GM21390 (cell line): ENCODE results near the gene WDR5B.
A peak's percentile ranks its signal among the peaks of the same experiment; 100 is the strongest.

Source experiments
- ATAC-seq: cut with Tn5 transposase; IDR thresholded peaks from one replicate; pipeline ENCODE4 v1.9.1; 2021; ENCODE audit not compliant: unreplicated experiment

WDR5B gene

GRCh38 chr3:122410111-122410510, 5.8 kb downstream of the WDR5B start:
- ATAC-seq, result no peak

GRCh38 chr3:122409446-122409845, 6.4 kb downstream of the WDR5B start:
- no peak for ATAC-seq

GRCh38 chr3:122407946-122408345, 7.9 kb downstream of the WDR5B start:
- no peak for ATAC-seq

- ATAC-seq, result no peak
Measured at GRCh38 chr3:122406198-122406597, 9.7 kb downstream of the WDR5B start.

- no peak for ATAC-seq
Measured at GRCh38 chr3:122405015-122405414, 10.8 kb downstream of the WDR5B start.

- no peak for ATAC-seq
Measured at GRCh38 chr3:122403489-122403888, 12.4 kb downstream of the WDR5B start.

- ATAC-seq, result no peak
Measured at GRCh38 chr3:122398920-122399319, 16.9 kb downstream of the WDR5B start.

GRCh38 chr3:122397201-122397600, 18.7 kb downstream of the WDR5B start:
- no peak for ATAC-seq

- no peak for ATAC-seq
Measured at GRCh38 chr3:122396511-122396910, 19.4 kb downstream of the WDR5B start.

GRCh38 chr3:122395582-122395981, 20.3 kb downstream of the WDR5B start:
- no peak for ATAC-seq

- no peak for ATAC-seq
Measured at GRCh38 chr3:122394173-122394572, 21.7 kb downstream of the WDR5B start.

GRCh38 chr3:122392868-122393844, 22.7 kb downstream of the WDR5B start:
- no peak for ATAC-seq

GRCh38 chr3:122391681-122392446, 24.0 kb downstream of the WDR5B start:
- no peak for ATAC-seq

GRCh38 chr3:122390665-122391064, 25.2 kb downstream of the WDR5B start:
- ATAC-seq, result no peak

- no peak for ATAC-seq
Measured at GRCh38 chr3:122389892-122390291, 26.0 kb downstream of the WDR5B start.

GRCh38 chr3:122389197-122389596, 26.7 kb downstream of the WDR5B start:
- ATAC-seq, result no peak

- ATAC-seq, result no peak
Measured at GRCh38 chr3:122387709-122388108, 28.2 kb downstream of the WDR5B start.

- peak; percentile 91 for ATAC-seq
Measured at GRCh38 chr3:122383771-122384697, 31.8 kb downstream of the WDR5B start, which contains the start of gene FAM162A. Gene FAM162A (plus strand): TSS chr3:122384182. CDS start chr3:122384266, 84 bp downstream.

GRCh38 chr3:122382888-122383666, 32.8 kb downstream of the WDR5B start, which contains the start of gene MIX23:
Gene MIX23 (minus strand): TSS chr3:122383231. CDS start chr3:122383224, 7 bp downstream.
- peak; percentile 43 for ATAC-seq

- ATAC-seq, result no peak
Measured at GRCh38 chr3:122377975-122378374, 37.9 kb downstream of the WDR5B start.
